ENCODE data around the gene L3MBTL4. TPM values are rescaled to one million over a fixed set of nuclear protein-coding genes. Genes with fewer than 3 reads are reported as not detected.

The L3MBTL4 gene
- total and polyA plus RNA-seq, 7 donors = 1.2 to 5.7 (median 3.4) TPM

DNA sequence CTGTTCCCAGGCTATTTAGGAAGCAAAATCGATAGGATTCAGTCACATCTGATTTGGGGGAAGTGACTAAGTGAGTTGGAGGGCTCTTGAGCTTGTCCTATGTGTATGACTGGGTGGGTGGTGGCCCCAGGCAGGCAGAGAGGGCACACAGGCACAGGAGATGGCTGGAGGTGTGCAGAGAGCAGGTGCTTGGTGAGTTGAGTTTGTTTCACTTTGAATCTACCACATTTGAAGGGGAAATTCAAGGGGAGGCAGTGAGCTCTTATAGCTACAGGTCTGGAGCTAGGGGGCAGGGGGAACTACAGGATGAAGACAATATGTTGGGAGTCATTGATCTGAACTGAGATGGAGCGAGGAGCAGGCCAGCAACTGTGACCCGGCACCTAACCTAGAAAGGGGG, 476.9 kb downstream of the L3MBTL4 start:
- H3K27ac ChIP-seq = no peak overlapping the region
- H3K4me1 ChIP-seq = no peaks in the 10 kb centered on the region
- no peak overlapping the region for H3K4me3 ChIP-seq
- H3K36me3 ChIP-seq = no peaks in the 10 kb centered on the region
- WGBS, 2 donors = 83 to 85% methylated on average over 3 of the region's 3 CpGs
- no peaks in the 10 kb centered on the region for H3K9me3 ChIP-seq
- intact Hi-C loops (cut with DNase I) = no loop called here
- H3K27me3 ChIP-seq = peaks cover 0 to 2% (median 0%) of the 10 kb centered on the region in 3 donors
- TF ChIP-seq POLR2AphosphoS5 (IDR thresholded peaks at IDR 0.05) (no peak), EP300 (IDR thresholded peaks at IDR 0.05) (no peak), POLR2A (IDR thresholded peaks at IDR 0.05) (no peak)
- TF ChIP-seq, protein P1, sequence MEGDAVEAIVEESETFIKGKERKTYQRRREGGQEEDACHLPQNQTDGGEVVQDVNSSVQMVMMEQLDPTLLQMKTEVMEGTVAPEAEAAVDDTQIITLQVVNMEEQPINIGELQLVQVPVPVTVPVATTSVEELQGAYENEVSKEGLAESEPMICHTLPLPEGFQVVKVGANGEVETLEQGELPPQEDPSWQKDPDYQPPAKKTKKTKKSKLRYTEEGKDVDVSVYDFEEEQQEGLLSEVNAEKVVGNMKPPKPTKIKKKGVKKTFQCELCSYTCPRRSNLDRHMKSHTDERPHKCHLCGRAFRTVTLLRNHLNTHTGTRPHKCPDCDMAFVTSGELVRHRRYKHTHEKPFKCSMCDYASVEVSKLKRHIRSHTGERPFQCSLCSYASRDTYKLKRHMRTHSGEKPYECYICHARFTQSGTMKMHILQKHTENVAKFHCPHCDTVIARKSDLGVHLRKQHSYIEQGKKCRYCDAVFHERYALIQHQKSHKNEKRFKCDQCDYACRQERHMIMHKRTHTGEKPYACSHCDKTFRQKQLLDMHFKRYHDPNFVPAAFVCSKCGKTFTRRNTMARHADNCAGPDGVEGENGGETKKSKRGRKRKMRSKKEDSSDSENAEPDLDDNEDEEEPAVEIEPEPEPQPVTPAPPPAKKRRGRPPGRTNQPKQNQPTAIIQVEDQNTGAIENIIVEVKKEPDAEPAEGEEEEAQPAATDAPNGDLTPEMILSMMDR (IDR thresholded peaks at IDR 0.05) = no peak
- no peak for DNase-seq

DNA sequence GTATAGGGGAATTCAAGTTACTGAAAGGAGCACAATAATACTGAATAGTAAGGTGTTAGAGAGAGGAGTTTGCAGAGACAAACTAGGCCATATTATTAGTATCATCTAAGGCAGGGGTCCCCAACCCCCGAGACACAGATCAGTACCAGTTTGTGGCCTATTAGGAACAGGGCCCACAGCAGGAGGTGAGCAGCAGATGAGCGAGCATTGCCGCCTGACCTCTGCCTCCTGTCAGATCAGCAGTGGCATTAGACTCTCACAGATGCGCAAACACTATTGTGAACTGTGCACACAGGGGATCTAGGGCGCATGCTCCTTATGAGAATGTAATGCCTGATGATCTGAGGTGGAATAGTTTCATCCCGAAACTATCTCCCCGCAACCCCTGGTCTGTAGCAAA, 477.6 kb downstream of the L3MBTL4 start:
- WGBS, 2 donors = 90 to 93% methylated on average over 7 of the region's 7 CpGs
- Histone ChIP-seq H3K36me3 (no peaks in the 10 kb centered on the region), H3K27me3 (no peaks in the 10 kb centered on the region), H3K27ac (no peak overlapping the region), H3K4me3 (no peak overlapping the region), H3K9me3 (no peaks in the 10 kb centered on the region), H3K4me1 (no peaks in the 10 kb centered on the region)
- TF ChIP-seq POLR2A (IDR thresholded peaks at IDR 0.05) (no peak), POLR2AphosphoS5 (IDR thresholded peaks at IDR 0.05) (no peak), EP300 (IDR thresholded peaks at IDR 0.05) (no peak)
- TF ChIP-seq, protein P1 (IDR thresholded peaks at IDR 0.05) = no peak
- no peak for DNase-seq
- intact Hi-C loops (cut with DNase I) = no loop called here

DNA sequence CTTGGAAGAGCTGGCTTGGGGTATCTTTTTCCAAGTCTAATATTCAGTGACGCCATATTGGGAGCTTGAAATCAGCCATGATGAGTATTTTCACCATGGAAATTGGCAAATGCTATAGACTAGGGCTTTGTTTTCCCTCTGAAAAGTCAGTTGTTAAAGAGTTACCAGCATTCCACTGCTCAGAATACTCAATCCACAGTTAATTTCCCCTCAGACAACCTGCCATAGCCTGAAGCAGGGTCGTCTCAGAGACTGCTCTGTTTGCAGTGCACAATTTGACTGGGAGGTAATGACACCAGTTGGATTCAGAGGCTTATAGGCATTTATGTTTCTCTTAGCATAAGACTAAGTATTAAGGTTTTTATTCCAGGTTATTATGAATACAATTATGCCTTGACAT, 483.9 kb downstream of the L3MBTL4 start:
- Histone ChIP-seq H3K4me1 (no peaks in the 10 kb centered on the region), H3K27ac (no peak overlapping the region), H3K9me3 (no peaks in the 10 kb centered on the region), H3K36me3 (no peaks in the 10 kb centered on the region), H3K27me3 (no peaks in the 10 kb centered on the region), H3K4me3 (no peak overlapping the region)
- TF ChIP-seq POLR2AphosphoS5 (IDR thresholded peaks at IDR 0.05) (no peak), POLR2A (IDR thresholded peaks at IDR 0.05) (no peak), EP300 (IDR thresholded peaks at IDR 0.05) (no peak)
- TF ChIP-seq, protein P1 (IDR thresholded peaks at IDR 0.05) = no peak
- intact Hi-C loops (cut with DNase I) = no loop called here
- 52 to 66% methylated on average over 2 of the region's 2 CpGs for WGBS, 2 donors
- no peak for DNase-seq

DNA sequence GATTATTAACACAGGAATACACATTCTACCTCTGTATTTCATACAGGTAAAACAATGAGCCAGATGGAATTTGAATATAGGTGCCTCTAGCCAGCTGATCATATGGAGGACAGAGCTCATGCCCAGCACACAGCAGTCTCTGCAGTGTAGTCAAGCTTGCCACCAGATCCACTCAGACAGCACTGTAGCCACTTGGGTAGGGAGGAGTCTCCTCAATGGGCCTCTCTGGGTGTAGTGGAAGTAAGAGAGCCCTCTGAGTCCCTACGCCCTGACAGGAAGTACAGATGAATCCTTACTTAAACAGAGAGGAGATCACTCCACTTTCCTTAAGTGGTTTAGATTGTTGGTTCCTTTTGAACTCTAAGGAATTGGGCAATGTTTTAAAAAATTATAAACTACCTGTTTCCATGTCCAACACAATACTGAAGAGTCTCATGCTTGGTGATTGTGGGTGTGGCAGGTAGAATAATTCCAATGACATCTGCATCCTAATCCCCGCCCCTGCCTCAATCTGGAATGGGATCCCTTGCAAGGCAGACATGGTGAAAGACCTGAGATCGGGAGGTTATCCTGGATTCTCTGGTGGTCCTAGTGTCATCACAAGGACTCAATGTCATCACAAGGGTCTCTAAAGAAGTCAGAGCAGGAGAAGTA, 496.4 kb downstream of the L3MBTL4 start:
- no peak for DNase-seq
- no peaks in the 10 kb centered on the region for H3K27me3 ChIP-seq
- H3K9me3 ChIP-seq = no peaks in the 10 kb centered on the region
- intact Hi-C loops (cut with DNase I) = no loop called here
- 82 to 84% methylated on average over 3 of the region's 3 CpGs for WGBS, 2 donors
- H3K27ac ChIP-seq = no peak overlapping the region
- no peak overlapping the region for H3K4me3 ChIP-seq
- H3K36me3 ChIP-seq = no peaks in the 10 kb centered on the region
- TF ChIP-seq POLR2AphosphoS5 (IDR thresholded peaks at IDR 0.05) (no peak), EP300 (IDR thresholded peaks at IDR 0.05) (no peak), POLR2A (IDR thresholded peaks at IDR 0.05) (no peak)
- TF ChIP-seq, protein P1 (IDR thresholded peaks at IDR 0.05) = no peak
- no peaks in the 10 kb centered on the region for H3K4me1 ChIP-seq

DNA sequence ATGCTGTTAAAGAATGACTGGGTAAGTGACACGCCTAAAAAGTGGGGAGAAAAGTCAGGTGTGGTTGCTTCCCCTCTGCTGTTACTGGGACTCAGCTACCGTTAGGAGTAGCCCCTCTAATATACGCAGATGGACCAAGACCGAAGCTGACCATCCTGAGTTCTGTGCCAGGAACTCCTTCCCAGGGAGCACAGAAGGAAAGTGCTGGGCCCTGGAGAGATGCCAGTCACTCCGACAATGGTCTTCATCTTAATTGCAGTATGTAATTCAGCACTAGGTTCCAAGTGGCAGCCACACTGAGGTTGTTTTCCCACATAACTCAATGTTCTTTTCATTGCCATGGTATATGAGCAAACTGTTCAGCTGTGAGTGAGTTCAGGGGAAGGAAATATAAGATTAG, 499.8 kb downstream of the L3MBTL4 start:
- no peaks in the 10 kb centered on the region for H3K9me3 ChIP-seq
- TF ChIP-seq POLR2AphosphoS5 (IDR thresholded peaks at IDR 0.05) (no peak), EP300 (IDR thresholded peaks at IDR 0.05) (no peak), POLR2A (IDR thresholded peaks at IDR 0.05) (no peak)
- TF ChIP-seq, protein P1 (IDR thresholded peaks at IDR 0.05) = no peak
- WGBS, 2 donors = 58 to 81% methylated on average over 5 of the region's 5 CpGs
- H3K4me1 ChIP-seq = no peaks in the 10 kb centered on the region
- intact Hi-C loops (cut with DNase I) = no loop called here
- no peaks in the 10 kb centered on the region for H3K27me3 ChIP-seq
- DNase-seq = no peak
- no peak overlapping the region for H3K4me3 ChIP-seq
- no peak overlapping the region for H3K27ac ChIP-seq
- no peaks in the 10 kb centered on the region for H3K36me3 ChIP-seq

Measured in sigmoid colon (tissue), 7 donors.